22Rv1 (cell line): ENCODE measurements around the gene CAMKK2.

Experiments used
- ZFX ChIP-seq: fragments of 450-650 bp; IDR thresholded peaks from 2 replicates; pipeline ENCODE4 v1.6.1; 2017; ENCODE audit warnings: antibody characterized with exemption, borderline replicate concordance
- TF ChIP-seq, protein P1 (sequence below): fragments of 450-650 bp; IDR thresholded peaks from 2 replicates; pipeline ENCODE4 v1.5.1; 2017; ENCODE audit warnings: mild to moderate bottlenecking

DNA sequence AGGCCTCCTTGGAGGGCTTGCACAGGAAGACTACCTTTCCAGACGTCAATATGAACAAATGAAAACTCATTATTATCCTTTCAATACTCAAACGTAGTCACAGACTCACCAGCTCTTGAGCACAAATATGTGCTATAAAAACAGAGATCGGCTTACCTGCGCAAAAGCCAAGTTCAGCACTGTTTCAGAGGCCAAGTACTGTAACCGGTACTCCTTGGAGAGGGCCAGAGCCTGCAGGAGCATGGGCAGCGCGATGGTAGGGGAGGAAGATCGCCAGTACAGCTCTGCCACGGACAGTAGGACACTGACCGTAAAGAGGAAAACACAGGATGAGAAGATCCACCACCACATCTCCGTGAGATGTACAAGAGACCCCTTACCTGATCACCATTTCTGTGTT is 21.6 kb upstream of the CAMKK2 start:
- TF ChIP-seq, protein P1, sequence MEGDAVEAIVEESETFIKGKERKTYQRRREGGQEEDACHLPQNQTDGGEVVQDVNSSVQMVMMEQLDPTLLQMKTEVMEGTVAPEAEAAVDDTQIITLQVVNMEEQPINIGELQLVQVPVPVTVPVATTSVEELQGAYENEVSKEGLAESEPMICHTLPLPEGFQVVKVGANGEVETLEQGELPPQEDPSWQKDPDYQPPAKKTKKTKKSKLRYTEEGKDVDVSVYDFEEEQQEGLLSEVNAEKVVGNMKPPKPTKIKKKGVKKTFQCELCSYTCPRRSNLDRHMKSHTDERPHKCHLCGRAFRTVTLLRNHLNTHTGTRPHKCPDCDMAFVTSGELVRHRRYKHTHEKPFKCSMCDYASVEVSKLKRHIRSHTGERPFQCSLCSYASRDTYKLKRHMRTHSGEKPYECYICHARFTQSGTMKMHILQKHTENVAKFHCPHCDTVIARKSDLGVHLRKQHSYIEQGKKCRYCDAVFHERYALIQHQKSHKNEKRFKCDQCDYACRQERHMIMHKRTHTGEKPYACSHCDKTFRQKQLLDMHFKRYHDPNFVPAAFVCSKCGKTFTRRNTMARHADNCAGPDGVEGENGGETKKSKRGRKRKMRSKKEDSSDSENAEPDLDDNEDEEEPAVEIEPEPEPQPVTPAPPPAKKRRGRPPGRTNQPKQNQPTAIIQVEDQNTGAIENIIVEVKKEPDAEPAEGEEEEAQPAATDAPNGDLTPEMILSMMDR, result no peak
- TF ChIP-seq ZFX, result no peak
